Ureter (tissue), 1 donor: Measurements from ENCODE around the gene SBF2. TPM values are rescaled to one million over a fixed set of nuclear protein-coding genes. Genes with fewer than 3 reads are reported as not detected.

Experiments
- total RNA-seq: library from RNA; stranded (reverse); gene quantifications from one replicate; pipeline ENCODE4 v1.2.4, GENCODE V29; 2023
- donor health status: DM: yes; HTN: yes; CAD: no.

Gene SBF2
- total RNA-seq, 1 donor from 2014 or later = 90.7 TPM

Other genes with a start within 250 kb of the SBF2 start
- 21.9 TPM for gene ADM, start 10.9 kb upstream of the SBF2 start, total RNA-seq
- gene AMPD3, start 161.0 kb upstream of the SBF2 start, total RNA-seq = 24.7 TPM
- 44.6 TPM for gene RNF141, start 247.0 kb upstream of the SBF2 start, total RNA-seq